ENCODE results near the gene PIPOX.

Gene PIPOX

GRCh38 chr17:29090750-29091605 is 48.0 kb downstream of the PIPOX start:
- H3K79me2 ChIP-seq (ENCODE audit: insufficient read depth, low read depth) = no peaks in the 10 kb centered on the region
- no peak overlapping the region for H3K4me2 ChIP-seq
- TF ChIP-seq CTCF (conservative IDR thresholded peaks at IDR 0.05; ENCODE audit: low read depth, low read length) = no peak
- no peak overlapping the region for H2AFZ ChIP-seq (ENCODE audit: low read depth)
- no peaks in the 10 kb centered on the region for H4K20me1 ChIP-seq (ENCODE audit: insufficient read depth)
- H3K27ac ChIP-seq = no peak overlapping the region
- no peaks in the 10 kb centered on the region for H3K36me3 ChIP-seq (ENCODE audit: insufficient read depth)
- no peaks in the 10 kb centered on the region for H3K4me1 ChIP-seq (ENCODE audit: low read depth, poor library complexity, severe bottlenecking)
- no peak overlapping the region for H3K4me3 ChIP-seq (IDR thresholded peaks at IDR 0.05; ENCODE audit: insufficient read depth, low read depth, low read length)
- H3K27me3 ChIP-seq (ENCODE audit: insufficient read depth, low read depth) = no peaks in the 10 kb centered on the region
- no peak overlapping the region for H3K9ac ChIP-seq

GRCh38 chr17:29091606-29092289 is 48.8 kb downstream of the PIPOX start:
- no peak for TF ChIP-seq CTCF (conservative IDR thresholded peaks at IDR 0.05; ENCODE audit: low read depth, low read length)
- H2AFZ ChIP-seq (ENCODE audit: low read depth) = no peak overlapping the region
- no peak overlapping the region for H3K9ac ChIP-seq
- H3K27ac ChIP-seq = no peak overlapping the region
- no peaks in the 10 kb centered on the region for H4K20me1 ChIP-seq (ENCODE audit: insufficient read depth)
- no peaks in the 10 kb centered on the region for H3K4me1 ChIP-seq (ENCODE audit: low read depth, poor library complexity, severe bottlenecking)
- H3K79me2 ChIP-seq (ENCODE audit: insufficient read depth, low read depth) = no peaks in the 10 kb centered on the region
- H3K4me3 ChIP-seq (IDR thresholded peaks at IDR 0.05; ENCODE audit: insufficient read depth, low read depth, low read length) = no peak overlapping the region
- H3K27me3 ChIP-seq (ENCODE audit: insufficient read depth, low read depth) = no peaks in the 10 kb centered on the region
- no peak overlapping the region for H3K4me2 ChIP-seq
- H3K36me3 ChIP-seq (ENCODE audit: insufficient read depth) = no peaks in the 10 kb centered on the region

GRCh38 chr17:29093090-29093871 is 50.3 kb downstream of the PIPOX start:
- Histone ChIP-seq H2AFZ (ENCODE audit: low read depth) (no peak overlapping the region), H3K79me2 (ENCODE audit: insufficient read depth, low read depth) (no peaks in the 10 kb centered on the region), H3K4me1 (ENCODE audit: low read depth, poor library complexity, severe bottlenecking) (no peaks in the 10 kb centered on the region), H3K27ac (no peak overlapping the region), H4K20me1 (ENCODE audit: insufficient read depth) (no peaks in the 10 kb centered on the region), H3K27me3 (ENCODE audit: insufficient read depth, low read depth) (no peaks in the 10 kb centered on the region), H3K4me3 (IDR thresholded peaks at IDR 0.05; ENCODE audit: insufficient read depth, low read depth, low read length) (no peak overlapping the region), H3K9ac (no peak overlapping the region), H3K4me2 (no peak overlapping the region), H3K36me3 (ENCODE audit: insufficient read depth) (no peaks in the 10 kb centered on the region)
- no peak for TF ChIP-seq CTCF (conservative IDR thresholded peaks at IDR 0.05; ENCODE audit: low read depth, low read length)

- no peaks in the 10 kb centered on the region for H4K20me1 ChIP-seq (ENCODE audit: insufficient read depth)
- no peaks in the 10 kb centered on the region for H3K27me3 ChIP-seq (ENCODE audit: insufficient read depth, low read depth)
- H2AFZ ChIP-seq (ENCODE audit: low read depth) = no peak overlapping the region
- H3K4me3 ChIP-seq (IDR thresholded peaks at IDR 0.05; ENCODE audit: insufficient read depth, low read depth, low read length) = no peak overlapping the region
- H3K9ac ChIP-seq = no peak overlapping the region
- no peak overlapping the region for H3K27ac ChIP-seq
- no peaks in the 10 kb centered on the region for H3K4me1 ChIP-seq (ENCODE audit: low read depth, poor library complexity, severe bottlenecking)
- no peaks in the 10 kb centered on the region for H3K79me2 ChIP-seq (ENCODE audit: insufficient read depth, low read depth)
- TF ChIP-seq CTCF (conservative IDR thresholded peaks at IDR 0.05; ENCODE audit: low read depth, low read length) = no peak
- H3K4me2 ChIP-seq = no peak overlapping the region
- H3K36me3 ChIP-seq (ENCODE audit: insufficient read depth) = no peaks in the 10 kb centered on the region
These were observed 51.3 kb downstream of the PIPOX start for GRCh38 chr17:29094101-29094708.
